H1 (cell line): ENCODE data around the gene NSF.

Source experiments
- CEBPB ChIP-seq: IDR thresholded peaks from 2 replicates; pipeline ENCODE4 v1.6.1; 2012; ENCODE audit warnings: low read depth, low read length
- CHD1 ChIP-seq: IDR thresholded peaks from 2 replicates; pipeline ENCODE4 v1.6.1; 2012; ENCODE audit warnings: low read depth, low read length, improper control_type of control experiment
- CTCF ChIP-seq, 3 experiments: IDR thresholded peaks; 1 replicate in 2 of 3; 2 replicates in 1 of 3; pipeline versions ENCODE4 v1.5.1 to v1.6.1; 2011; ENCODE audit warnings: low read length in 3 of 3, mild to moderate bottlenecking in 3 of 3, inconsistent platforms in 2 of 3, low read depth in 1 of 3, moderate library complexity in 1 of 3; ENCODE audit not compliant: insufficient read depth in 1 of 3; ENCODE audit errors: control extremely low read depth in 1 of 3
- EP300 ChIP-seq, 2 experiments: IDR thresholded peaks; 1 replicate in 1 of 2; 2 replicates in 1 of 2; pipeline ENCODE4 v1.6.1; 2011 to 2012; ENCODE audit warnings: low read depth in 2 of 2, low read length in 2 of 2, mild to moderate bottlenecking in 2 of 2, borderline replicate concordance in 1 of 2, inconsistent platforms in 1 of 2, moderate library complexity in 1 of 2
- GABPA ChIP-seq: IDR thresholded peaks from 2 replicates; pipeline ENCODE4 v1.6.1; 2011; ENCODE audit warnings: mild to moderate bottlenecking, low read length, moderate library complexity, borderline replicate concordance; ENCODE audit not compliant: insufficient read depth
- MAFK ChIP-seq: IDR thresholded peaks from 2 replicates; pipeline ENCODE4 v1.6.1; 2012; ENCODE audit warnings: low read depth, mild to moderate bottlenecking, improper control_type of control experiment, low read length
- SP1 ChIP-seq: IDR thresholded peaks from 2 replicates; pipeline ENCODE4 v1.6.1; 2011; ENCODE audit warnings: low read depth, low read length
- TAF1 ChIP-seq: IDR thresholded peaks from 2 replicates; pipeline ENCODE4 v1.6.1; 2011; ENCODE audit warnings: mild to moderate bottlenecking, low read depth, low read length
- TF ChIP-seq, protein P1 (sequence below): IDR thresholded peaks from 2 replicates; pipeline ENCODE4 v1.6.1; 2011; ENCODE audit warnings: low read depth, mild to moderate bottlenecking, low read length; ENCODE audit not compliant: insufficient read depth

- TF ChIP-seq, protein P1, sequence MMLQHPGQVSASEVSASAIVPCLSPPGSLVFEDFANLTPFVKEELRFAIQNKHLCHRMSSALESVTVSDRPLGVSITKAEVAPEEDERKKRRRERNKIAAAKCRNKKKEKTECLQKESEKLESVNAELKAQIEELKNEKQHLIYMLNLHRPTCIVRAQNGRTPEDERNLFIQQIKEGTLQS = no peak
- TF ChIP-seq SP1 (no peak), CTCF (IDR thresholded peaks at IDR 0.05; ENCODE audit: control extremely low read depth in 1 of 3, insufficient read depth in 1 of 3, low read depth in 1 of 3, low read length in 3 of 3) (no peak), TAF1 (no peak), MAFK (no peak), EP300 (IDR thresholded peaks at IDR 0.05; ENCODE audit: borderline replicate concordance in 1 of 2, low read depth in 2 of 2, low read length in 2 of 2) (no peak), CHD1 (no peak), CEBPB (no peak), GABPA (no peak)
Observed at GRCh38 chr17:46805771-46806170, 215.3 kb downstream of the NSF start.
